ENCODE measurements around the gene HHAT. TPM values are rescaled to one million over a fixed set of nuclear protein-coding genes. Genes with fewer than 3 reads are reported as not detected.

The HHAT gene
- total and polyA plus RNA-seq, 8 donors: under 0.01 to 5.8 (median 1.6) TPM

- no peak overlapping the region for H3K4me3 ChIP-seq
- peak in 1 of 2 donors; percentile 28 for DNase-seq
- H3K4me1 ChIP-seq: no peaks in the 10 kb centered on the region
- WGBS, 5 donors: 54 to 60% (median 56%) methylated on average over 10 of the region's 10 CpGs
- no peak overlapping the region for H3K27ac ChIP-seq
- H3K9me3 ChIP-seq: no peaks in the 10 kb centered on the region
- no peaks in the 10 kb centered on the region for H3K27me3 ChIP-seq
- intact Hi-C loops (cut with DNase I; ENCODE audit: low total_unique reads): loop anchor here (10.0 kb wide), 1 partner anchor 562 kb away; no protein-coding TSS in a partner anchor
- no peaks in the 10 kb centered on the region for H3K36me3 ChIP-seq
- TF ChIP-seq EP300 (IDR thresholded peaks at IDR 0.05) (no peak), POLR2AphosphoS5 (IDR thresholded peaks at IDR 0.05) (no peak), POLR2A (IDR thresholded peaks at IDR 0.05) (no peak), CTCF (IDR thresholded peaks at IDR 0.05) (no peak)
These were observed 253.7 kb downstream of the HHAT start for GRCh38 chr1:210582205-210582970.

GRCh38 chr1:210584439-210585113, 255.9 kb downstream of the HHAT start:
- H3K27ac ChIP-seq: no peak overlapping the region
- intact Hi-C loops (cut with DNase I; ENCODE audit: low total_unique reads): loop anchor here (10.0 kb wide), 1 partner anchor 560 kb away; no protein-coding TSS in a partner anchor
- DNase-seq: peak; percentile 77 to 89
- H3K4me3 ChIP-seq: no peak overlapping the region
- 12 to 26% (median 15%) methylated on average over 3 of the region's 3 CpGs for WGBS, 5 donors
- no peaks in the 10 kb centered on the region for H3K36me3 ChIP-seq
- no peaks in the 10 kb centered on the region for H3K27me3 ChIP-seq
- H3K4me1 ChIP-seq: no peaks in the 10 kb centered on the region
- no peaks in the 10 kb centered on the region for H3K9me3 ChIP-seq
- TF ChIP-seq CTCF (IDR thresholded peaks at IDR 0.05) (peak in 5 of 7 experiments; percentile 23 to 60 (median 53)), POLR2AphosphoS5 (IDR thresholded peaks at IDR 0.05) (no peak), POLR2A (IDR thresholded peaks at IDR 0.05) (no peak)

- no peak overlapping the region for H3K27ac ChIP-seq
- TF ChIP-seq EP300 (IDR thresholded peaks at IDR 0.05): no peak
- TF ChIP-seq POLR2AphosphoS5 (IDR thresholded peaks at IDR 0.05): no peak
- TF ChIP-seq CTCF (IDR thresholded peaks at IDR 0.05): no peak
- TF ChIP-seq POLR2A (IDR thresholded peaks at IDR 0.05): no peak
- no peaks in the 10 kb centered on the region for H3K36me3 ChIP-seq
- intact Hi-C loops (cut with DNase I; ENCODE audit: low total_unique reads): loop anchor here (10.0 kb wide), 1 partner anchor 558 kb away; no protein-coding TSS in a partner anchor
- no peaks in the 10 kb centered on the region for H3K4me1 ChIP-seq
- H3K4me3 ChIP-seq: no peak overlapping the region
- no peaks in the 10 kb centered on the region for H3K9me3 ChIP-seq
- H3K27me3 ChIP-seq: no peaks in the 10 kb centered on the region
- WGBS, 5 donors: 57 to 71% (median 62%) methylated on average over 4 of the region's 4 CpGs
- peak in 1 of 2 donors; percentile 49 for DNase-seq
These were observed 258.1 kb downstream of the HHAT start for GRCh38 chr1:210586771-210587170.

GRCh38 chr1:210587566-210587965, 258.9 kb downstream of the HHAT start:
- Histone ChIP-seq H3K4me3 (no peak overlapping the region), H3K9me3 (no peaks in the 10 kb centered on the region), H3K4me1 (no peaks in the 10 kb centered on the region), H3K27ac (no peak overlapping the region), H3K36me3 (no peaks in the 10 kb centered on the region), H3K27me3 (no peaks in the 10 kb centered on the region)
- intact Hi-C loops (cut with DNase I; ENCODE audit: low total_unique reads): loop anchor here (10.0 kb wide), 1 partner anchor 557 kb away; no protein-coding TSS in a partner anchor
- 88 to 95% (median 92%) methylated on average over 4 of the region's 4 CpGs for WGBS, 5 donors
- no peak for TF ChIP-seq POLR2A (IDR thresholded peaks at IDR 0.05)
- no peak for TF ChIP-seq CTCF (IDR thresholded peaks at IDR 0.05)
- no peak for TF ChIP-seq POLR2AphosphoS5 (IDR thresholded peaks at IDR 0.05)
- TF ChIP-seq EP300 (IDR thresholded peaks at IDR 0.05): no peak
- DNase-seq: peak in 1 of 2 donors; percentile 9

Measured in stomach (tissue), 9 donors.